Fibroblast of lung (primary cell): ENCODE data around the gene CDX1. TPM values are rescaled to one million over a fixed set of nuclear protein-coding genes. Genes with fewer than 3 reads are reported as not detected.

Experiments used
- DNase-seq, 2 donors: peaks; one replicate each; pipeline versions ENCODE4 v3.0.0 to v3.0.0-alpha.2; 2010; ENCODE audit warnings: low read depth in 2 of 2
- H2AFZ ChIP-seq: 2 replicates; pipeline ENCODE4 v1.5.1; 2012; ENCODE audit warnings: low read length, control low read depth, inconsistent platforms
- H3K27ac ChIP-seq: 2 replicates; pipeline ENCODE4 v1.5.1; 2011; ENCODE audit warnings: low read length, control low read depth; ENCODE audit not compliant: insufficient read depth
- H3K27me3 ChIP-seq: 2 replicates; pipeline ENCODE4 v1.5.1; 2011; ENCODE audit warnings: mild to moderate bottlenecking, low read length; ENCODE audit not compliant: control insufficient read depth, insufficient read depth
- H3K36me3 ChIP-seq: 2 replicates; pipeline ENCODE4 v1.5.1; 2011; ENCODE audit warnings: low read length; ENCODE audit not compliant: control insufficient read depth, insufficient read depth
- H3K4me1 ChIP-seq: 2 replicates; pipeline ENCODE4 v1.5.1; 2011; ENCODE audit warnings: low read length; ENCODE audit not compliant: control insufficient read depth, insufficient read depth; ENCODE audit errors: extremely low read depth
- H3K4me2 ChIP-seq: 2 replicates; pipeline ENCODE4 v1.5.1; 2011; ENCODE audit warnings: low read length, control low read depth; ENCODE audit not compliant: insufficient read depth; ENCODE audit errors: extremely low read depth
- H3K4me3 ChIP-seq, 4 experiments: fragments of 200-600 bp in 1 of 4; sonication (generic) in 1 of 4; replicated peaks in 1 of 4; 2 replicates each; pipeline ENCODE4 v1.5.1; 2011 to 2016; ENCODE audit warnings: low read length in 4 of 4, low read depth in 3 of 4, mild to moderate bottlenecking in 3 of 4, control low read depth in 2 of 4, inconsistent platforms in 1 of 4, mixed read lengths in 1 of 4; ENCODE audit not compliant: insufficient read depth in 1 of 4; ENCODE audit errors: control extremely low read depth in 1 of 4
- H3K79me2 ChIP-seq: 2 replicates; pipeline ENCODE4 v1.5.1; 2012; ENCODE audit warnings: mild to moderate bottlenecking, low read length, inconsistent platforms; ENCODE audit not compliant: control insufficient read depth, insufficient read depth
- H3K9ac ChIP-seq: 2 replicates; pipeline ENCODE4 v1.5.1; 2011; ENCODE audit warnings: mild to moderate bottlenecking, low read length, control low read depth; ENCODE audit not compliant: insufficient read depth
- H3K9me3 ChIP-seq: 2 replicates; pipeline ENCODE4 v1.5.1; 2012; ENCODE audit warnings: low read depth, low read length; ENCODE audit not compliant: control insufficient read depth, insufficient read depth
- H4K20me1 ChIP-seq: 2 replicates; pipeline ENCODE4 v1.5.1; 2011; ENCODE audit warnings: low read length; ENCODE audit not compliant: control insufficient read depth, insufficient read depth; ENCODE audit errors: extremely low read depth
- CTCF ChIP-seq, 2 donors: IDR thresholded peaks in 1 of 2; conservative IDR thresholded peaks in 1 of 2; 1 replicate in 1 of 2; 2 replicates in 1 of 2; pipeline ENCODE4 v1.5.1; 2011 to 2012; ENCODE audit warnings: low read length in 2 of 2, control low read depth in 1 of 2, inconsistent platforms in 1 of 2, low read depth in 1 of 2, mild to moderate bottlenecking in 1 of 2
- EZH2 ChIP-seq: IDR thresholded peaks from 2 replicates; pipeline ENCODE4 v1.5.1; 2012; ENCODE audit warnings: low read length, control low read depth, mild to moderate bottlenecking; ENCODE audit errors: missing control alignments
- polyA plus RNA-seq, 2 donors: library from polyadenylated mRNA; depleted of rRNA in 1 of 2; stranded (reverse) in 1 of 2; unstranded in 1 of 2; fragments of >200 nt; gene quantifications; 2 replicates each; pipeline ENCODE4 v1.2.1, GENCODE V29; 2011 to 2012; ENCODE audit warnings: missing spikeins in 1 of 2
- total RNA-seq: library from RNA; depleted of rRNA; stranded (reverse); fragments of >200 nt; gene quantifications from 2 replicates; pipeline ENCODE4 v1.2.1, GENCODE V29; 2014

The CDX1 gene
- total and polyA plus RNA-seq, 2 donors (not counting 1 experiment from before 2014, with no cell fraction given): 0.33 to 1.8 TPM

GRCh38 chr5:150188146-150188842, 21.7 kb downstream of the CDX1 start:
- Histone ChIP-seq H3K9ac (no peak overlapping the region), H3K9me3 (no peaks in the 10 kb centered on the region), H3K27me3 (peaks cover 79% of the 10 kb centered on the region), H3K36me3 (no peaks in the 10 kb centered on the region), H2AFZ (no peak overlapping the region), H3K4me3 (no peak overlapping the region), H3K27ac (no peak overlapping the region), H3K79me2 (no peaks in the 10 kb centered on the region), H4K20me1 (no peaks in the 10 kb centered on the region), H3K4me1 (no peaks in the 10 kb centered on the region), H3K4me2 (no peak overlapping the region)
- TF ChIP-seq EZH2 (no peak), CTCF (conservative IDR thresholded peaks at IDR 0.05 in 1 of 2, IDR thresholded peaks at IDR 0.05 in 1 of 2; ENCODE audit: low read depth in 1 of 2, low read length in 2 of 2) (no peak)
- no peak for DNase-seq

- Histone ChIP-seq H3K27me3 (peaks cover 75% of the 10 kb centered on the region), H3K4me2 (no peak overlapping the region), H3K36me3 (no peaks in the 10 kb centered on the region), H3K9ac (no peak overlapping the region), H4K20me1 (no peaks in the 10 kb centered on the region), H2AFZ (no peak overlapping the region), H3K4me1 (no peaks in the 10 kb centered on the region), H3K4me3 (no peak overlapping the region), H3K27ac (no peak overlapping the region), H3K79me2 (no peaks in the 10 kb centered on the region), H3K9me3 (no peaks in the 10 kb centered on the region)
- TF ChIP-seq EZH2: no peak
- no peak for TF ChIP-seq CTCF (conservative IDR thresholded peaks at IDR 0.05 in 1 of 2, IDR thresholded peaks at IDR 0.05 in 1 of 2; ENCODE audit: low read depth in 1 of 2, low read length in 2 of 2)
- no peak for DNase-seq
Observed at GRCh38 chr5:150189326-150189725, 22.7 kb downstream of the CDX1 start.

GRCh38 chr5:150189728-150190502, 23.3 kb downstream of the CDX1 start, which contains the start of gene SLC6A7:
Gene SLC6A7, plus strand, starts transcription at chr5:150190062. Its CDS starts 266 bp downstream, at chr5:150190328.
- Histone ChIP-seq H3K9ac (no peak within 1 kb of the TSS), H3K79me2 (no peaks in the 10 kb centered on the region), H3K36me3 (no peaks in the 10 kb centered on the region), H4K20me1 (no peaks in the 10 kb centered on the region), H3K4me1 (no peaks in the 10 kb centered on the region), H3K27ac (no peak within 1 kb of the TSS), H3K4me2 (no peak within 1 kb of the TSS), H3K4me3 (no peak within 1 kb of the TSS), H3K9me3 (no peaks in the 10 kb centered on the region), H2AFZ (no peak within 1 kb of the TSS), H3K27me3 (peaks cover 75% of the 10 kb centered on the region)
- TF ChIP-seq EZH2 (peak; percentile 79), CTCF (conservative IDR thresholded peaks at IDR 0.05 in 1 of 2, IDR thresholded peaks at IDR 0.05 in 1 of 2; ENCODE audit: low read depth in 1 of 2, low read length in 2 of 2) (no peak)
- no peak for DNase-seq
